GDM1 (cell line): ENCODE data around the gene CSTB.

ENCODE experiments used
- DNase-seq: peaks from one replicate; lab custom pipeline; 2025; lab: John Stamatoyannopoulos, UW

CSTB gene

DNA sequence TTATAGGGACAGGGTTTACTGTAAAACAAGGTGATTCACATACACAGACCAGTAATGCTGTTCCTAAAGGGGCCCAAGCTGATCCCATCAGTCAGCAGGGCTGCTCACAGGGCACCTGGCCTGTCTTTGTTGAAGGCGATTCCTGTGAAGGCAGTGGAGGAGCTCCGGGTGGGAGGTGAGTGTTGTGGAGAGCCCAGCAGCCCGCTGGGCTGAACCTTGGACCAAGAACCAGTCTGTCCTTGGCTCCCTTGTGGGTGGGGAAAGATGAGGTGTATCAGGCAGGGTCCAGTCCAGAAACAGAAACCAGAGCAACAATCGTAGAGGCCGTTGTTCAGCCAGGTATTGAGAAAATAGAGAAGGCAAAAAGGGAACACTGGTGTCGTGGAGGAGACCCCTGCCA lies 44.6 kb downstream of the CSTB start:
- no peak for DNase-seq

DNA sequence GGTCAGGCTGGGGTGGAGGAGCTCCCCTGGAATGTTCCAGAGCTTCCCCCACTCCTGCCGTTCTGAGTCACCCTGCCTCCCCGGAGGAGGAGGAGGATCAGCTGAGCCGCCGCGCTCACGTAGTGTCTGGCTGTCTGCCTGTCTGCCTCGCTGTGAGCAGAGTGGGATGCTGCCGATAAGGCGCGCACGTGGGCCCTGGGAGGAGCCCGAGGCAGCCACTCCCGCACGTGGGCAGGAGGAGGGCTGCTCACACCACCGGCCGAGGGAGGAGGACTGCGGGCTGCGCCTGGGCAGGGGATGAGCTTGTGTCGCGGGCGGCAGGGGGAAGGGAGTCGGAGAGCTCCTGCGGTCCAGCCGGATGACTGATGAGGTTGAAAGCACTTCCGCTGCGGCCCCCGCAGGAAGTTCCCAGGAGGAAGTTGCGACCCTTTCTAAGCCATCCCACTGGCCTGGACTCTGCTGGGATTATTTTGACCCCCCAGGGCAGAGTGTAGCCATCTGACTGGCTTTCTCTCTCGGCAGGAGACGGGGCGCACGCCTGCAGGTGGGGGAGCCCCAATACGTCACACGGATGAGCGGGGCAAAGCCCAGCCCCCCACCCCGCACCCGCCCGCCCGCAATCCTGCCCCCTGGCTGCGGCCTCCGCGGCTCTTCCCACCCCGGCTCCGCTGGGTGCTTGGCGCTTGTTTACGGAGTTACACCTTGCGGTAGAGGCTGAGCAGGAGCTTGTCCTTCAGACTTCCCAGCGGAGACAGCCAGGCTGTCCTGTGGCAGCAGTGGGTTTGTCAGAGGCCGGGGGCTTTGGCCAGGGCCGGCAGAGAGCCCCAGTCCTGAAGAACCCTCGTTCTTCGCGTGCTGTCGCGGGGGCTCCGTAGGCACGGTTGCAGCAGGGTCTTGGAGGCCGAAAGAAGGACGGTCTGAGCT lies 47.4 kb downstream of the CSTB start:
- DNase-seq: peak; percentile 76

DNA sequence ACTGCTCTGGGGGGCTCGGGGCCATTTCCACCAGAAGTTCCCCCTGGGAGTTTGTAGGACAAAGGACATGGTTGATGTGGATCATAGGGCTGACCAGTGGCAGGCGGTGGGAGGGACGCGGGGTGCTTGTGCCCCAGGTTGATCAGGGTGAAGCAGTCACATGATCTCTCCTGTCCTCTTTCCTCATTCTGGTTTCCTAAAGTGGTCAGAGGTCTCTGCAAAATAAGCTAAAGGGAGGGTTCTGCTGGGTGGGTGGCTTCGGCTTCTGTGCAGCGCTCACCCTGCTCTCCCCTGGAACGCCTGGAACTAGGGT lies 48.0 kb downstream of the CSTB start:
- DNase-seq: no peak

DNA sequence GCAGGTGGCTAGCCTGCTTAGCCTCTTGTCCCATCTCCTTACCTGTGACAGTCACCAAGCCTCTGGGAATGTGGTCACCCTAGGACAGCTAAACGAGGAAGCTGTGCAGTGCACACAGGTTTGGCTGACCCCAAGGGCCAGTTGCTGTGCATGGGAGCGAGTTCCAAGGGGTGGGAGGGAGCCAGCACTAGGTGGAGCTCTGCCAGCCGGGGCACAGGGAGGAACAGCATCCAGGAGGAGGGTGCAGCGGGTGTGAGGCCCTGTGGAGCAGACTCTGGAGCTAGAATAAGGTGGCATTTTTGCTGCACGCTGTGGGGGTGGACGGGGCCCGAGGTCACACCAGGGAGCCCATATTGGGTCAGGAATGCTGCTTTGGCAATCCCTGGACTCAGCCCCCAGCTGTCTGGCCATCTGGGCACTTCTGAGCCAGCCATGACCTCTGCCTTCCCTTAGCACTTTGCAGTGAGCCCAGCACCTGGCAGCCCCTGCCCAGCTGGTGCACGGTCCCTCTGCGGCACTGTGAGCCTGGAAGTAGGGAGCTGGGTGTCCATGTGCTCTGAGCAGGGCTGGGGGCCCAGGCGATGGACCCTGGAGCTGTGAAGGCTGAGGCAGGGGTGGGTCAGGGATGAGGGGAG lies 48.5 kb downstream of the CSTB start:
- DNase-seq: no peak

DNA sequence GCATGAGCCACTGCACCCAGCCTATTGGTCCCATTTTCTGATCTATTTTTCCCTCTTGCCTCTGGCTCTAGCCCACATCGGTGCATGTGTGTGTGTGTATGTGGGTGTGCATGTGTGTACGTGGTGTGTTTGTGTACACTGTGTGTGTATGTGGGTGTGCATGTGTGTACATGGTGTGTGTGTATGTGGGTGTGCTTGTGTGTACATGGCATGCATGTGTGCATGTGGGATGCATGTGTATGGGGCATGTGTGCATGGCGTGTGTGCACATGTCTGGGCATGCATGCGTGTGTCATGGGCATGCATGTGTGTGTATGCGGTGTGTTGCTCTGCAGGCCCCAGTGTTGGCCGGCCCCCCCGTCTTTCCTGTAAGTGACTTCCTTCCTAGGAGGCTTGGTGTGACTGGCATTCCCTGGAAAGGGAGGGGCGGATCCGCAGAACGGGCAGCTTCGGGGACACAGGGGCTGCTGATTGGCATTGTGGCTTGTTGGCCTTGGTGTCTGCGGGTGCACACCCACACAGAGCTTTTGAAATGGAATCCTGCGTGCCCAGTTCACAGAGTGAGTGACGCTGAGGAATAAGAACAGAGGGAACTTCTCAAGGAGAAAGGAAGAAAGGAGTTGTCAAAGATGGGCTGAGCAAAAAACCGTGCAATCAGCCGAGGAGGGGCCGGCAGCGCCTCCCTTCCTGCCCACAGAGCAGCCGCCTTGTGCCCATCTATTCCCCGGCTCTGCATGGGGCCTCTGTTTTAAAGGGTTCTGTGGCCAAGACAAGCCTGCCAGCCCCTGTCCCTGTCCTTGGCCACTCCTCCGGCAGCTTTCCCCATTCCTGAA lies 49.2 kb downstream of the CSTB start:
- no peak for DNase-seq
